Karpas-422 (cell line): ENCODE data around the gene KCNA5. TPM values are rescaled to one million over a fixed set of nuclear protein-coding genes. Genes with fewer than 3 reads are reported as not detected.

Experiments used
- DNase-seq: peaks from one replicate; pipeline ENCODE4 v3.0.0-alpha.2; 2015
- H2AFZ ChIP-seq: fragments of 200-600 bp; sonication (generic); 2 replicates; pipeline ENCODE4 v1.6.1; 2014; ENCODE audit warnings: antibody characterized with exemption, low read length, mixed read lengths
- H3K27ac ChIP-seq: fragments of 200-600 bp; sonication (generic); 2 replicates; pipeline ENCODE4 v1.5.1; 2014; ENCODE audit warnings: mild to moderate bottlenecking, low read length, moderate library complexity
- H3K27me3 ChIP-seq: fragments of 200-600 bp; sonication (generic); 2 replicates; pipeline ENCODE4 v1.6.1; 2014; ENCODE audit warnings: low read length, mixed read lengths
- H3K36me3 ChIP-seq: fragments of 200-600 bp; sonication (generic); 2 replicates; pipeline ENCODE4 v1.6.1; 2014; ENCODE audit warnings: low read length, mixed read lengths; ENCODE audit not compliant: insufficient read depth
- H3K4me1 ChIP-seq: fragments of 200-600 bp; sonication (generic); 2 replicates; pipeline ENCODE4 v1.6.1; 2014; ENCODE audit warnings: mild to moderate bottlenecking, low read length, mixed read lengths
- H3K4me2 ChIP-seq: fragments of 200-600 bp; sonication (generic); 2 replicates; pipeline ENCODE4 v1.6.1; 2014; ENCODE audit warnings: low read length, low read depth, mild to moderate bottlenecking; ENCODE audit not compliant: poor library complexity, severe bottlenecking
- H3K4me3 ChIP-seq: fragments of 200-600 bp; sonication (generic); 2 replicates; pipeline ENCODE4 v1.5.1; 2014; ENCODE audit warnings: mild to moderate bottlenecking, antibody characterized with exemption, low read length, mixed read lengths
- H3K79me2 ChIP-seq: fragments of 200-600 bp; sonication (generic); 2 replicates; pipeline ENCODE4 v1.6.1; 2014; ENCODE audit warnings: mild to moderate bottlenecking, low read length, mixed read lengths
- H3K9ac ChIP-seq: fragments of 200-600 bp; sonication (generic); 2 replicates; pipeline ENCODE4 v1.6.0; 2014; ENCODE audit warnings: low read length
- H3K9me2 ChIP-seq: fragments of 200-600 bp; sonication (generic), shearing (Covaris generic); replicated peaks from 2 replicates; pipeline ENCODE4 v1.6.0; 2014; ENCODE audit warnings: mild to moderate bottlenecking, low read length, moderate library complexity; ENCODE audit not compliant: insufficient read depth
- H3K9me3 ChIP-seq: fragments of 300-700, 200-600 bp; sonication (generic); 2 replicates; pipeline ENCODE4 v1.6.1; 2014; ENCODE audit warnings: low read length, mixed read lengths
- H4K20me1 ChIP-seq: fragments of 200-600 bp; sonication (generic); 2 replicates; pipeline ENCODE4 v1.6.1; 2014; ENCODE audit warnings: mild to moderate bottlenecking, antibody characterized with exemption, low read length, low read depth; ENCODE audit not compliant: insufficient read depth
- total RNA-seq: library from RNA; depleted of rRNA; stranded (reverse); fragments of >200 nt; shearing (Covaris generic); gene quantifications from 2 replicates; pipeline ENCODE4 v1.2.3, GENCODE V29; 2014; ENCODE audit warnings: low replicate concordance

The KCNA5 gene
- total RNA-seq, 1 experiment from 2014 or later: not detected

DNA sequence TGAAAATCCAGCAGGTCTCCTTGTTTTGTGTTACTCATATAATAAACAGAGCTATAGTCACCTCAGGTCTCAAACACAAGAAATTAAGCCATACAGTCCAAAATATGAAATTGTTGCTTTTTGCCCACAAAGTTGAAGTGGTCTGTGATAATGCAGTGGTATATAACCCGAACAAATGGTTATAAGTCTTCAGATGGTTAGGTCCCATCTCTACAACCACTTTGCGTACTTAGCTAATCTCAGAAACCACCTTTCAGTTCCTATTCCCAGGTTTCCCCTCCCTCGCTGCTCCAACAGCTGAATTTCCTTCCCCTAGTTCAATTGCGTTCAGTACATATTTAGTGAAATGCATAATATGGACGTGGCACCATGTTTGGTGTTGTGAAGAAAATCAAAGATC, 3.3 kb upstream of the KCNA5 start:
- Histone ChIP-seq H3K4me2 (no peak overlapping the region), H3K27me3 (no peaks in the 10 kb centered on the region)

DNA sequence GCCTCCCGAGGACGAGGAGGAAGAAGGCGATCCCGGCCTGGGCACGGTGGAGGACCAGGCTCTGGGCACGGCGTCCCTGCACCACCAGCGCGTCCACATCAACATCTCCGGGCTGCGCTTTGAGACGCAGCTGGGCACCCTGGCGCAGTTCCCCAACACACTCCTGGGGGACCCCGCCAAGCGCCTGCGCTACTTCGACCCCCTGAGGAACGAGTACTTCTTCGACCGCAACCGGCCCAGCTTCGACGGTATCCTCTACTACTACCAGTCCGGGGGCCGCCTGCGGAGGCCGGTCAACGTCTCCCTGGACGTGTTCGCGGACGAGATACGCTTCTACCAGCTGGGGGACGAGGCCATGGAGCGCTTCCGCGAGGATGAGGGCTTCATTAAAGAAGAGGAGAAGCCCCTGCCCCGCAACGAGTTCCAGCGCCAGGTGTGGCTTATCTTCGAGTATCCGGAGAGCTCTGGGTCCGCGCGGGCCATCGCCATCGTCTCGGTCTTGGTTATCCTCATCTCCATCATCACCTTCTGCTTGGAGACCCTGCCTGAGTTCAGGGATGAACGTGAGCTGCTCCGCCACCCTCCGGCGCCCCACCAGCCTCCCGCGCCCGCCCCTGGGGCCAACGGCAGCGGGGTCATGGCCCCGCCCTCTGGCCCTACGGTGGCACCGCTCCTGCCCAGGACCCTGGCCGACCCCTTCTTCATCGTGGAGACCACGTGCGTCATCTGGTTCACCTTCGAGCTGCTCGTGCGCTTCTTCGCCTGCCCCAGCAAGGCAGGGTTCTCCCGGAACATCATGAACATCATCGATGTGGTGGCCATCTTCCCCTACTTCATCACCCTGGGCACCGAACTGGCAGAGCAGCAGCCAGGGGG, 979 bp downstream of the KCNA5 start:
- Histone ChIP-seq H3K9me3 (no peaks in the 10 kb centered on the region), H3K27ac (no peak overlapping the region), H3K4me1 (no peaks in the 10 kb centered on the region), H3K9me2 (no peaks in the 10 kb centered on the region), H3K36me3 (no peaks in the 10 kb centered on the region), H3K27me3 (no peaks in the 10 kb centered on the region), H2AFZ (no peak overlapping the region), H3K4me3 (no peak overlapping the region), H3K79me2 (no peaks in the 10 kb centered on the region), H3K4me2 (no peak overlapping the region), H3K9ac (no peak overlapping the region), H4K20me1 (no peaks in the 10 kb centered on the region)
- no peak for DNase-seq

More for the DNA sequence above, 3.3 kb upstream of the KCNA5 start:
- Histone ChIP-seq H4K20me1 (no peaks in the 10 kb centered on the region), H3K9ac (no peak overlapping the region), H3K79me2 (no peaks in the 10 kb centered on the region), H3K9me3 (no peaks in the 10 kb centered on the region), H3K9me2 (no peaks in the 10 kb centered on the region), H3K4me1 (no peaks in the 10 kb centered on the region), H3K4me3 (no peak overlapping the region), H2AFZ (no peak overlapping the region), H3K36me3 (no peaks in the 10 kb centered on the region), H3K27ac (no peak overlapping the region)
- DNase-seq: no peak

DNA sequence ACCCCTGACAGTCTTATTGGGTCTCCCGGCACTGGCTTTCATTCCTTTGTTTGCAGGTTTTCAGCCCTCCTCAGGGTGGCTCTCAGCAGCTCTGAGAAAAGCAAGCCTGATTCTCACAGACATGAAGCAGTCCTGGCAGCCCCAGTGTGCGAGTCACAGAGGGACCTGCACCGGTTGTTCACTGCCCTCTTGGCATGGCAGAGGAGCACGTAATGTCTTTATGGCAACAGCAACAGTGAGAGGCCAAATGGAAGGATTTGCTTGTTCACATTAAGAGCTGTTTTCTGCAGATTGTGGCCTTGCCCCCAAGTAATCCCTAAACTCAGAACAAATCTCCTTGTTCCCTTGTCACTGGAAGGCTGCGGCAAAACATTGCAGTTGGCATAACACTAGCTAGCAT, 3.4 kb downstream of the KCNA5 start:
- Histone ChIP-seq H3K4me1 (0 out of 2 replicates have a peak, but pooled peaks cover 3% of the 10 kb centered on the region), H3K27me3 (no peaks in the 10 kb centered on the region), H3K9me2 (no peaks in the 10 kb centered on the region)

DNA sequence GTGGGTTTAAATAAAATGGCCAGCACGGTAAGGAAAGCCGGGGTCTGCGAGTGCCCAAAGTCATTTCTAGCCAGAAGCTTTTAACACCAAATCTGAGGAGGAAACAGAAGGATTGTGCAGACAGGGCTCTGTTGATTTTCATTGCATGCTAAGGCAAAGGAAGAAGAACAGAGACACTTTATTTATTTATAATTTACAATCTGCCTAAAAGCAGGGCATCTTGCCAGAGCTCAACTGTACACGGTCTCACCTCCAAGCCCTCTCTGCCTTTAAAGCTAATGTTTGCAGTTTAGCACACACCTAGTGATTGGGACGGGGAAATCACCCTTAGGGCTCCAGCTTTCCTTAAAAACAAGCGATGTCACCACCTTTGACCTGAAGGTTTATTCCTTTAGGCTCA, 4.0 kb downstream of the KCNA5 start:
- Histone ChIP-seq H3K79me2 (no peaks in the 10 kb centered on the region), H3K4me2 (no peak overlapping the region), H3K4me3 (no peak overlapping the region), H3K27ac (no peak overlapping the region), H3K27me3 (no peaks in the 10 kb centered on the region), H3K9ac (no peak overlapping the region), H3K4me1 (0 out of 2 replicates have a peak, but pooled peaks cover 3% of the 10 kb centered on the region), H3K9me2 (no peaks in the 10 kb centered on the region), H4K20me1 (no peaks in the 10 kb centered on the region), H2AFZ (no peak overlapping the region), H3K9me3 (no peaks in the 10 kb centered on the region), H3K36me3 (no peaks in the 10 kb centered on the region)
- no peak for DNase-seq

More for the DNA sequence above, 3.4 kb downstream of the KCNA5 start:
- H3K36me3 ChIP-seq: no peaks in the 10 kb centered on the region
- no peak overlapping the region for H3K4me3 ChIP-seq
- H3K27ac ChIP-seq: no peak overlapping the region
- H4K20me1 ChIP-seq: no peaks in the 10 kb centered on the region
- no peak for DNase-seq
- no peaks in the 10 kb centered on the region for H3K9me3 ChIP-seq
- no peaks in the 10 kb centered on the region for H3K79me2 ChIP-seq
- H3K9ac ChIP-seq: no peak overlapping the region
- H2AFZ ChIP-seq: no peak overlapping the region
- no peak overlapping the region for H3K4me2 ChIP-seq

DNA sequence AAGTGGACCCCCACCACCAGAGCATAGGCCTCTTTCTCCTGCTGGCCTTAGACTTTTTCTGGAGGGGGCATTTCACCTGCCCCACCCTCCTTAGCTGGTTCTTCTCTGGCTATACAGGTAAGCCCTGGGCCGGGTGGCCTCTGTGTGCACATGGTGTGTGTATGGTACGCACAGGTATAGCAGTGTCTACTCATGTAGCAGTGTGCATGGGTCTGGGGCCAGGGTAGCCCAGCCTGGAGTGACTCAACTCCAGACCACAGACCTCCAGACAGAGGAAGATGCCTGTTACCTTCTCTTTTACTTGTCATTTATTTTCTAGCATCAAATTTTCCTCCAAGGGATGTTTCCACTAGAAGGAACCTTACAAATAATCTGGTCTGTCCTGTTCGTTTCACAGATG, 6.9 kb downstream of the KCNA5 start:
- Histone ChIP-seq H3K4me3 (no peak overlapping the region), H3K36me3 (no peaks in the 10 kb centered on the region), H3K9me3 (no peaks in the 10 kb centered on the region), H3K79me2 (no peaks in the 10 kb centered on the region), H3K4me1 (0 out of 2 replicates have a peak, but pooled peaks cover 3% of the 10 kb centered on the region), H2AFZ (no peak overlapping the region), H3K4me2 (no peak overlapping the region), H4K20me1 (no peaks in the 10 kb centered on the region), H3K27ac (no peak overlapping the region), H3K27me3 (no peaks in the 10 kb centered on the region), H3K9ac (no peak overlapping the region), H3K9me2 (no peaks in the 10 kb centered on the region)
- DNase-seq: no peak

DNA sequence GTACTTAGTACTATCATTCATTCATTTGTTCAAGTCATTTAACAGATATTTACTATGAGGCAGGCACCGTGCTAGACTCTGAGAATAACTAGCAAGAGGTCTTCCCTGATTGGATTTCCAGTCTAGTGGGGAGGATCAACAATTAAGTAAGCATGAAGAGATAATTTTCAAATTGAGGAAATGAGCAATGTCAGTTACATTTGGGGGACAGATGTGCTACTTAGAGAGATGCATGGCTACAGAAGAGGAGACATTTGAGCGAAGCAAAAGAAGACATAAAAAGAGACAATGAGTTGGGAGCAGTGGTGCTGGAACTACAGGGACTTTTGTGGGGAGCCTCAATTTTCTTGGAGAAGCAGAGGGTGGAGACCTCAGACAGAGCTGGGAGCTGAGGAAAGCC, 7.7 kb downstream of the KCNA5 start:
- DNase-seq: no peak
- Histone ChIP-seq H3K4me2 (no peak overlapping the region), H3K9me3 (no peaks in the 10 kb centered on the region), H3K27me3 (no peaks in the 10 kb centered on the region), H3K27ac (no peak overlapping the region), H3K4me1 (0 out of 2 replicates have a peak, but pooled peaks cover 3% of the 10 kb centered on the region), H3K79me2 (no peaks in the 10 kb centered on the region), H3K9me2 (no peaks in the 10 kb centered on the region), H2AFZ (no peak overlapping the region), H4K20me1 (no peaks in the 10 kb centered on the region), H3K4me3 (no peak overlapping the region), H3K36me3 (no peaks in the 10 kb centered on the region), H3K9ac (no peak overlapping the region)

DNA sequence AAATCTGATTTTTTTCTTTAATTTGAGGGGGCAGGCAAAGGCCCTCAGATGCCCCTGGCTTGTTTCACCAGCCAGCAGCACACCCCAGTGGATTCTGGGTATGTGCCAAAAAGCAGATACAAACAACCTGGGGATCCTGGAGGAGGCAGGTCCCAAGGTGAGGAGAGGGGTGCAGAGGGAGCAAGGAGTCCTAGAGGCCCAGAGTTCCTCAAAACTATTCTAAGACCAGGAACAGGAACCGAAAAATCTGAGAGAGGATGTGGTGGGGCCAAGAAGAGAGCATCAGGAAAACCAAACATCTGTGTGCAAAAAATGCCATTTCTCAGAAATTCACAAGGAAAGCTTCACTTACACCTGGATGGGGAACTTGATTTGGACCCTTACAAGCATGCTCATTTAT, 8.2 kb downstream of the KCNA5 start:
- no peaks in the 10 kb centered on the region for H3K27me3 ChIP-seq
- H3K9me2 ChIP-seq: no peaks in the 10 kb centered on the region
- no peaks in the 10 kb centered on the region for H3K79me2 ChIP-seq
- no peak overlapping the region for H3K4me2 ChIP-seq
- H3K4me1 ChIP-seq: 0 out of 2 replicates have a peak, but pooled peaks cover 3% of the 10 kb centered on the region
- H3K36me3 ChIP-seq: no peaks in the 10 kb centered on the region
- no peak overlapping the region for H3K4me3 ChIP-seq
- no peaks in the 10 kb centered on the region for H4K20me1 ChIP-seq
- DNase-seq: no peak
- no peak overlapping the region for H3K27ac ChIP-seq
- H3K9ac ChIP-seq: no peak overlapping the region
- no peak overlapping the region for H2AFZ ChIP-seq
- H3K9me3 ChIP-seq: no peaks in the 10 kb centered on the region

DNA sequence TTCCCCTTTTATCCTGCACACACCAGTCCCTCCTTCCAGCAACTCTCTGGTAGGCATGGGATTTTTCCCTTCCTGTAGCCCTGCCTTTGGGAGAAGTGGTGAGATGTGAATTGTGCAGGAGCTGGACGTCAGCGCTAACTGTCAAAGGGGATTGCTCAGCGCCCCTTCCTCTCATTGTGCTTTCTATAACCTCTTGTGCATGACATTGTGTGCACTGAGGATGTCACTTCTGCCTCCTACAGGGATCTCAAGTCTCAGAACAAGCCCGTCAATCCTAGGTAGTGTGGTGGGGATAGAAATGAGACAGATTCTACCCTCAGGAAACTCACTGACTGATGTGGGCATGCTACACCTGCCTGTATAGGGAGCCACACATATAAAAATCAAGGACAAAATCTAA, 8.7 kb downstream of the KCNA5 start:
- Histone ChIP-seq H3K9me2 (no peaks in the 10 kb centered on the region), H4K20me1 (no peaks in the 10 kb centered on the region), H3K79me2 (no peaks in the 10 kb centered on the region), H3K4me3 (no peak overlapping the region), H3K36me3 (no peaks in the 10 kb centered on the region), H3K27me3 (no peaks in the 10 kb centered on the region), H3K4me2 (no peak overlapping the region), H3K9ac (no peak overlapping the region), H3K4me1 (0 out of 2 replicates have a peak, but pooled peaks cover 3% of the 10 kb centered on the region), H3K9me3 (no peaks in the 10 kb centered on the region), H2AFZ (no peak overlapping the region), H3K27ac (no peak overlapping the region)
- DNase-seq: no peak
